SJSA1 (cell line): ENCODE results near the gene RBM26. TPM values are rescaled to one million over a fixed set of nuclear protein-coding genes. Genes with fewer than 3 reads are reported as not detected.

Experiments used
- DNase-seq, 2 experiments: peaks; one replicate each; pipeline ENCODE4 v3.0.0-alpha.2; 2015 to 2020; ENCODE audit warnings: low spot score in 2 of 2, low read depth in 1 of 2
- H3K27ac ChIP-seq: fragments of 250-450 bp; sonication (Bioruptor Pico); 2 replicates; pipeline ENCODE4 v1.5.1; 2020; ENCODE audit warnings: mild to moderate bottlenecking, moderate library complexity
- H3K27me3 ChIP-seq: fragments of 250-450 bp; sonication (Bioruptor Pico); replicated peaks from 2 replicates; pipeline ENCODE4 v1.5.1; 2020; ENCODE audit warnings: mild to moderate bottlenecking, moderate library complexity
- H3K36me3 ChIP-seq: fragments of 250-450 bp; sonication (Bioruptor Pico); 2 replicates; pipeline ENCODE4 v1.5.1; 2020; ENCODE audit warnings: mild to moderate bottlenecking
- H3K4me1 ChIP-seq: fragments of 250-450 bp; sonication (Bioruptor Pico); replicated peaks from 2 replicates; pipeline ENCODE4 v1.6.1; 2021; ENCODE audit warnings: mild to moderate bottlenecking
- H3K4me3 ChIP-seq: fragments of 250-450 bp; sonication (Bioruptor Pico); 2 replicates; pipeline ENCODE4 v1.5.1; 2020; ENCODE audit warnings: mild to moderate bottlenecking
- H3K9me3 ChIP-seq: fragments of 250-450 bp; sonication (Bioruptor Pico); replicated peaks from 2 replicates; pipeline ENCODE4 v1.5.1; 2020; ENCODE audit warnings: mild to moderate bottlenecking
- total RNA-seq: library from RNA; depleted of rRNA; stranded (reverse); fragments of >200 nt; shearing (Covaris generic); gene quantifications from 2 replicates; pipeline ENCODE4 v1.2.3, GENCODE V29; 2014

The RBM26 gene
- total RNA-seq, 1 experiment from 2014 or later = 25.4 TPM

- H3K27me3 ChIP-seq = no peaks in the 10 kb centered on the region
- H3K27ac ChIP-seq = no peak overlapping the region
- no peak for DNase-seq
- peaks cover 6% of the 10 kb centered on the region; the same call in 1 of the 2 replicates for H3K4me1 ChIP-seq
- H3K9me3 ChIP-seq = peaks cover 3% of the 10 kb centered on the region
- peaks cover 34% of the 10 kb centered on the region for H3K36me3 ChIP-seq
- no peak overlapping the region for H3K4me3 ChIP-seq
Observed at GRCh38 chr13:79392882-79393563, 13.0 kb downstream of the RBM26 start.

DNA sequence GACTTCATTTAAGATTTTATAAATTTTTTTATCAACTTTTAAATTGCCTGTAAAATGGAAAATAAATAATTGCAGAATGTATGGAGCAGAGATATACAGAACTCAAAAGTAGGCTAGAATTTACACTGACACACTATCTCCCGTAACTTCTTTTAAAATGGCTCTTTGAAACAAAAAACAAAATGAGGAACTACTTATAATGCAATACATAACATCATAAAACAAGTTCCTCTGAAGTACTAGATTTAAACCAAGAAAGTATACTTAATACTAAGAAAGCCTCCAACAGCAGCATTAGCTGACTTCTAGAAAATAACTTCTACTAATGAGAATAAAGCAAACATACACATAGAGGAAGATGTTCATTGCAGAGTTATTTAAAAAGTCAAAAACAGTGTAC is 17.0 kb downstream of the RBM26 start:
- Histone ChIP-seq H3K27me3 (no peaks in the 10 kb centered on the region), H3K36me3 (0 out of 2 replicates have a peak, but pooled peaks cover 2% of the 10 kb centered on the region), H3K4me1 (peaks cover 6% of the 10 kb centered on the region; the same call in 1 of the 2 replicates), H3K27ac (no peak overlapping the region), H3K9me3 (no peaks in the 10 kb centered on the region), H3K4me3 (no peak overlapping the region)
- DNase-seq = no peak

DNA sequence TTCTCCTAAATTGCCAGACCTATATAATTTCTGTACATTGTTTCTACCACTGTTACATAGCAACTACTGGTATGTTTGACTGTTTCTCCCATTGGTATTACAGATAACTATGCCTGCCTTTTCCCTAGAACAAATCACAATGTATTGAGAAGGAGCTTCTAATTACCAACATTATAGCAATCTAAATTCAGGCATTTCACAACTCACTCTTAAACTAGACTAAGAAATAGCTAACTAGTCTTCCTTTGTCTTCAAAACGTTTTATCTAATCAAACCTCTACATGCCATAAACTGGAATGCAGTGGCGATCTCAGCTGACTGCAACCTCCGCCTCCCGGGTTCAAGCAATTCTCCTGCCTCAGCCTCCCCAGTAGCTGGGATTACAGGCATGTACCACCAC is 18.2 kb downstream of the RBM26 start:
- DNase-seq = no peak
- Histone ChIP-seq H3K4me3 (no peak overlapping the region), H3K36me3 (0 out of 2 replicates have a peak, but pooled peaks cover 2% of the 10 kb centered on the region), H3K9me3 (no peaks in the 10 kb centered on the region), H3K27me3 (no peaks in the 10 kb centered on the region), H3K4me1 (peaks cover 1% of the 10 kb centered on the region; the same call in 1 of the 2 replicates), H3K27ac (no peak overlapping the region)

DNA sequence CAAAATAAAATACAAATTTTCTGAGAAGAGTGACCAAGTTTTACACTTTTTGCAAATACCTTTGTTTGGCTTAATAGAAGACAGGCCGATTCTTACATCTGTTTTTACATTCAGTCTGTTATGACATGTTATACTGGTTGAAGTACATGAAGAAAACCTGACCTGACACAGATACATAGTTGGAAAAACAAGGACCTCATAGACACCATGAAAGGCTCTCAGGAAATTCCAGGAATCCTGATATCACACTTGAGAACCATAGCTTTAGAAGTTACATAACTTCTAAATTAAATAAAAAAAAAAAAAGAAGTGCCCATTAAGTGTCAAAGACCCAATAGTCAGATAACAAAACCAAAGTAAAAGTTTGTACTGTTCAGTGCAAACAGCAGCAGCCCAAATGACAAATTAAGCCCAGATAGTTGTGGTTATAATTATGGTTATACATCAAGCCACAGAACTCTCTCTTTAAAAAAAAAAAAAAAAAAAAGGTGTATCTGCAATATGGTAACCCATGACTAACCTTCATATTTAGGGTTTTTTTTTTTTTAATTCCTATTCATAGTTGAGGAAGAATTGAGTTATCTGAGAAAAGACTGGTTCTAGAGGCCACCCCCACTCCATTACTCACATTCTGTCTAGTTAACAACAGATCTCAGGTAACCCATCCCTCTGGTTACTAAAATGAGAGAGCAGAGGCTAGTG is 19.8 kb downstream of the RBM26 start:
- no peak for DNase-seq
- H3K36me3 ChIP-seq = 0 out of 2 replicates have a peak, but pooled peaks cover 2% of the 10 kb centered on the region
- H3K9me3 ChIP-seq = no peaks in the 10 kb centered on the region
- H3K27me3 ChIP-seq = no peaks in the 10 kb centered on the region
- no peak overlapping the region for H3K27ac ChIP-seq
- no peak overlapping the region for H3K4me3 ChIP-seq
- H3K4me1 ChIP-seq = no peaks in the 10 kb centered on the region

DNA sequence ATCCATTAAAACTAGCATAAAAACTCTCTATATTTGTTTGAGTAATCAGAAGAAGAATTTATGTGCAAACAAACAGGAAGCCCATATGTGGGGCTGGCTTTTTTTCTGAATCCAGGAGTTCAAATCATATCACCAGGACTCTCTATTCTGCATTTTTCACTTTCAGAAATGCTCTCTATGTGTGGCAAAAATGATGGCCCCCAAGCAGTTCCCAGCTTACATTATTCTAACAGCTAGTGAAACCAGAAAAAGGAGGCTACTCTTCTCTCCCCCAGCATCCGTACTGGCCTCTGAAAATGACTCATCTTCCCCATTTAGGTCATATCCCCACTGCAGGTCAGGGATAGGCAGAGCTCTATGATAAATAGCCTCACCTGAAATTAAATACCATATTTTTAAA is 20.4 kb downstream of the RBM26 start:
- H3K36me3 ChIP-seq = 0 out of 2 replicates have a peak, but pooled peaks cover 2% of the 10 kb centered on the region
- H3K27ac ChIP-seq = no peak overlapping the region
- H3K4me3 ChIP-seq = no peak overlapping the region
- H3K9me3 ChIP-seq = no peaks in the 10 kb centered on the region
- no peaks in the 10 kb centered on the region for H3K4me1 ChIP-seq
- no peaks in the 10 kb centered on the region for H3K27me3 ChIP-seq
- DNase-seq = no peak

DNA sequence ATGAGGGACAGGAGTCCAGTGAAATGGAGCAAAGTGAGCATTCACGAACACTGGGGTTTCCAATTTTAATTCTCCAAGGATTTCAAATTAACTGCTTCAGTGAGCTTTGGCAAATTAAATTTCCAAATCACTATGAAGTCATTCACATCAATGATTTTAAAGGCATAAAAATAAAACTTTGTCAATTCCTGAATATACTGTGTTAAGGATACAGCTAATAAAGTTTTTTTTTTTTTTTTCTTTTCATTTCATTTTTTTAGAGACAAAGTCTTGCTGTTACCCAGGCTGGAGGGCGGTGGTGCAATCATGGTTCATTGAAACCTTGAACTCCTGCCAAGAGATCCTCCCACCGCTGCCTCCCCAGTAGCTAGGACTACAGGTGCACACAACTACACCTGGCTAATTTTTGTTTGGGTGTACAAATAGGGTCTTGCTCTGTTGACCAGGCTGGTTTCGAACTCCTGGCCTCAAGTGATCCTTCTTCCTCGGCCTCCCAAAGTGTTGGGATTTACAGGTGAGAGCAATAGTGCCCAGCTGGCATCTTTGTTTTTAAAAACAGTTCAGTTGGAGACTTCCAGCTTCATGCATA is 21.9 kb downstream of the RBM26 start:
- Histone ChIP-seq H3K9me3 (no peaks in the 10 kb centered on the region), H3K36me3 (no peaks in the 10 kb centered on the region), H3K27ac (no peak overlapping the region), H3K4me1 (no peaks in the 10 kb centered on the region), H3K4me3 (no peak overlapping the region), H3K27me3 (no peaks in the 10 kb centered on the region)
- no peak for DNase-seq

- Histone ChIP-seq H3K9me3 (no peaks in the 10 kb centered on the region), H3K27ac (no peak overlapping the region), H3K4me1 (no peaks in the 10 kb centered on the region), H3K4me3 (no peak overlapping the region), H3K27me3 (no peaks in the 10 kb centered on the region), H3K36me3 (peaks cover 13% of the 10 kb centered on the region)
- no peak for DNase-seq
Observed at GRCh38 chr13:79382545-79383275, 23.3 kb downstream of the RBM26 start.

GRCh38 chr13:79380997-79381396 is 25.1 kb downstream of the RBM26 start:
- no peaks in the 10 kb centered on the region for H3K4me1 ChIP-seq
- no peak overlapping the region for H3K27ac ChIP-seq
- H3K36me3 ChIP-seq = peaks cover 30% of the 10 kb centered on the region
- DNase-seq = no peak
- no peaks in the 10 kb centered on the region for H3K27me3 ChIP-seq
- no peak overlapping the region for H3K4me3 ChIP-seq
- H3K9me3 ChIP-seq = no peaks in the 10 kb centered on the region

- no peak overlapping the region for H3K4me3 ChIP-seq
- H3K9me3 ChIP-seq = no peaks in the 10 kb centered on the region
- peaks cover 40% of the 10 kb centered on the region for H3K36me3 ChIP-seq
- no peaks in the 10 kb centered on the region for H3K4me1 ChIP-seq
- no peak overlapping the region for H3K27ac ChIP-seq
- no peaks in the 10 kb centered on the region for H3K27me3 ChIP-seq
- no peak for DNase-seq
Observed at GRCh38 chr13:79379274-79379673, 26.8 kb downstream of the RBM26 start.

DNA sequence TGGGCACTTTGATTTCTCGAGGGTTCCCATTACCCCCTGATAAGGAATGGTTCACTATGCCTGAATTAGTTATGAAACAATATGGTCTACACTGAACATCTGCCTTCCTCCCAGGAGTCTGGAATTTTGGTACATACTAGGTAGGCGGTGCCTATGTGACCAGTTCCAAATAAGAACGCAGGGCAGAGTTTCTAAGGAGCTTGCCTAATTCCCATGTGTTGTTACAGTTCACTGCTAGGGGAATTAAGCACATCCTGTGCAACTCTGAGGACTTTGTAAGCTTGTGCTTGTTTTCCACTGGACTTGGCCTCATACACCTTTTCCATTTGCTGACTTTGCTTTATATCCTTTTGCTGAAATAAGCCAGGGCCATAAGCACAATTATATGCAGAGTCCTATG is 29.2 kb downstream of the RBM26 start:
- no peaks in the 10 kb centered on the region for H3K9me3 ChIP-seq
- H3K4me3 ChIP-seq = no peak overlapping the region
- H3K27me3 ChIP-seq = no peaks in the 10 kb centered on the region
- H3K36me3 ChIP-seq = peaks cover 49% of the 10 kb centered on the region
- H3K4me1 ChIP-seq = no peaks in the 10 kb centered on the region
- no peak for DNase-seq
- no peak overlapping the region for H3K27ac ChIP-seq

- Histone ChIP-seq H3K27ac (no peak overlapping the region), H3K36me3 (peaks cover 65% of the 10 kb centered on the region), H3K4me1 (no peaks in the 10 kb centered on the region), H3K27me3 (no peaks in the 10 kb centered on the region), H3K4me3 (no peak overlapping the region), H3K9me3 (no peaks in the 10 kb centered on the region)
- DNase-seq = no peak
Observed at GRCh38 chr13:79374578-79374977, 31.5 kb downstream of the RBM26 start.

DNA sequence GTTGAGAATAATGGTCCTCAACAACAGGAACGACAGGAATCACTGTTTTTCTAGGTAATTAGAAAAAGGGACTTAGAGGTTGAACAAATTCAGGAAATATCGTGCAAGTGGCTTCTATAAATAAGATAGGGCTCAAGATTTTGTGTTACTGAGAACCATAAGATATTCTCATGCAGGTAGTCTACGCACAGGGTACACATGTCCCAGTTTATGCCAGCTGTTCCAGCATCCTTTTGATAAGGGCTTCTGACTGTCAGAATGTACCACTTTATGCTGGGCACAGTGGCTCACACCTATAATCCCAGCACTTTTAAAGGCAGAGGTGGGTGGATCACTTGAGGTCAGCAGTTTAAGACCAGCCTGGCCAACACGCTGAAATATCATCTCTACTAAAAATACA is 32.1 kb downstream of the RBM26 start:
- DNase-seq = no peak
- H3K4me3 ChIP-seq = no peak overlapping the region
- no peaks in the 10 kb centered on the region for H3K9me3 ChIP-seq
- H3K36me3 ChIP-seq = peaks cover 64% of the 10 kb centered on the region
- H3K4me1 ChIP-seq = no peaks in the 10 kb centered on the region
- H3K27ac ChIP-seq = no peak overlapping the region
- no peaks in the 10 kb centered on the region for H3K27me3 ChIP-seq

DNA sequence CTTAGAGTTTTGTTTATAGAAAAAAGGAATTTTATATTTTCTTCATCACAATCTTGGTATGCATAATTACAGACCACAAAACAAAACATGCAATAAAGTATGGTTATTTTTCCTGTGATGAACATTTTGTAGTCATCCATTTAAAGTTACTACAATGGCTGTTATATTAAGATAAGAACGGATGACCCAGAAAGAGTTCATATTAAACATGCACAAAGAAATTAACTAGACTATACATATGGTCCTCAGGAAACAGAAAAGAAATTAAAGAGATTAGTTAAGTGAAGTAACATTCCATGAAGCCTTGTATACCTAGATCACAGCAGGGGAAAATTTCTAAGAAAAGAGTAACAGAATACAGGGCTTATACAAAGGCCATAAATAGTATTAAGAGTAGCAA is 36.8 kb downstream of the RBM26 start:
- Histone ChIP-seq H3K36me3 (peaks cover 59% of the 10 kb centered on the region), H3K4me1 (no peaks in the 10 kb centered on the region), H3K27ac (no peak overlapping the region), H3K9me3 (no peaks in the 10 kb centered on the region), H3K27me3 (no peaks in the 10 kb centered on the region), H3K4me3 (no peak overlapping the region)
- no peak for DNase-seq

DNA sequence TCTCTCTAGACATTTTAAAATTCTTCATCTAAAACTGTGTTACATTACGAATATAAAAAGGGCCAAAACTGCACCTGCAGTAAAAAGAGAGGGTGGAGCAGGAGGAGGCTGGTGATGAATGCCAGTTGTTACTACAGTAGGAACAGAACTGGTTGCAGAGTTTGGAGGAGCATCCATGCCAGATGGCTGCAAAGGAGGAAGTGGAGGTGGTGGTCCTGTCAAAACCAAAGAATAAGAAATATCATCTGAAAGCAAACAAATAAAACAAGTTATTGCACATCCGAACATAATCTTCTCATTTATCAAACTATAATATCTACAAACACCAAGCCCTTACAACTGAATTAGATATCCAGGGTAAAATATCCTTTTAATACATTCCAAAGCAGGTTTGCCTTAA is 40.1 kb downstream of the RBM26 start:
- no peak for DNase-seq
- Histone ChIP-seq H3K9me3 (no peaks in the 10 kb centered on the region), H3K4me1 (no peaks in the 10 kb centered on the region), H3K27ac (no peak overlapping the region), H3K36me3 (peaks cover 74% of the 10 kb centered on the region), H3K27me3 (no peaks in the 10 kb centered on the region), H3K4me3 (no peak overlapping the region)
